Measurements from ENCODE around the gene TGM1.

The TGM1 gene

GRCh38 chr14:24262821-24263733, at the start of gene TGM1:
TGM1 (minus strand) TSS chr14:24263177; CDS start chr14:24262352, 825 bp downstream.
- in situ Hi-C loops (cut with MboI; ENCODE audit: low sequenced_read_pairs): no loop called here

GRCh38 chr14:24311837-24312615, 49.0 kb upstream of the TGM1 start:
- in situ Hi-C loops (cut with MboI; ENCODE audit: low sequenced_read_pairs): no loop called here

- in situ Hi-C loops (cut with MboI; ENCODE audit: low sequenced_read_pairs): no loop called here
These were observed 47.9 kb upstream of the TGM1 start, which contains the start of gene LTB4R for GRCh38 chr14:24310646-24311604. LTB4R (plus strand) TSS chr14:24311502; CDS start chr14:24315652, 4,150 bp downstream.

- in situ Hi-C loops (cut with MboI; ENCODE audit: low sequenced_read_pairs): no loop called here
These were observed 47.3 kb upstream of the TGM1 start for GRCh38 chr14:24310265-24310645.

- in situ Hi-C loops (cut with MboI; ENCODE audit: low sequenced_read_pairs): no loop called here
These were observed 46.7 kb upstream of the TGM1 start, which contains the start of gene LTB4R2 for GRCh38 chr14:24309538-24310264. LTB4R2 (plus strand) TSS chr14:24310140; CDS start chr14:24310665, 525 bp downstream.

- in situ Hi-C loops (cut with MboI; ENCODE audit: low sequenced_read_pairs): no loop called here
These were observed 45.6 kb upstream of the TGM1 start for GRCh38 chr14:24308342-24309124.

- in situ Hi-C loops (cut with MboI; ENCODE audit: low sequenced_read_pairs): no loop called here
These were observed 44.8 kb upstream of the TGM1 start, which contains the start of gene CIDEB for GRCh38 chr14:24307575-24308341. CIDEB (minus strand) TSS chr14:24307977; CDS start chr14:24307858, 119 bp downstream.

GRCh38 chr14:24307156-24307574, 44.2 kb upstream of the TGM1 start:
- in situ Hi-C loops (cut with MboI; ENCODE audit: low sequenced_read_pairs): no loop called here

GRCh38 chr14:24304019-24304387, 41.0 kb upstream of the TGM1 start:
- in situ Hi-C loops (cut with MboI; ENCODE audit: low sequenced_read_pairs): no loop called here

- in situ Hi-C loops (cut with MboI; ENCODE audit: low sequenced_read_pairs): no loop called here
These were observed 37.5 kb upstream of the TGM1 start for GRCh38 chr14:24300326-24300980.

- in situ Hi-C loops (cut with MboI; ENCODE audit: low sequenced_read_pairs): loop anchor here (10.0 kb wide), 1 partner anchor 55 kb away; the partner anchor contains the start of gene TINF2
These were observed 36.5 kb upstream of the TGM1 start, which contains the start of the genes DHRS1 and NOP9 for GRCh38 chr14:24299255-24300191. DHRS1 (minus strand) TSS chr14:24299780; CDS start chr14:24299106, 674 bp downstream. NOP9 (plus strand) TSS chr14:24299850; CDS start chr14:24299955, 105 bp downstream.

- in situ Hi-C loops (cut with MboI; ENCODE audit: low sequenced_read_pairs): loop anchor here (10.0 kb wide), 1 partner anchor 54 kb away; the partner anchor contains the start of gene TINF2
These were observed 35.9 kb upstream of the TGM1 start for GRCh38 chr14:24298892-24299254.

- in situ Hi-C loops (cut with MboI; ENCODE audit: low sequenced_read_pairs): loop anchor here (10.0 kb wide), 1 partner anchor 53 kb away; the partner anchor contains the start of gene TINF2
These were observed 34.4 kb upstream of the TGM1 start for GRCh38 chr14:24297190-24297964.

- in situ Hi-C loops (cut with MboI; ENCODE audit: low sequenced_read_pairs): loop anchor here (10.0 kb wide), 1 partner anchor 52 kb away; the partner anchor contains the start of gene TINF2
These were observed 33.6 kb upstream of the TGM1 start for GRCh38 chr14:24296341-24297157.

All from HL-60/S4 treated with phorbol 12-myristate 13-acetate at 8.2 ng/mL for 4 days and 3 days (cell line).